GM21390 (cell line): ENCODE data around the gene MTHFD2.
"Not testable (repeated sequence)": the region's sequence is repeated elsewhere in the genome, so short reads cannot be mapped to it uniquely, and the experiment has no call there.

Experiments used
- ATAC-seq: cut with Tn5 transposase; IDR thresholded peaks from one replicate; pipeline ENCODE4 v1.9.1; 2021; ENCODE audit not compliant: unreplicated experiment

Gene MTHFD2

GRCh38 chr2:74226648-74227213, 28.3 kb downstream of the MTHFD2 start:
- ATAC-seq: no peak

- no peak for ATAC-seq
Measured at GRCh38 chr2:74227646-74228045, 29.2 kb downstream of the MTHFD2 start.

GRCh38 chr2:74228772-74229171, 30.4 kb downstream of the MTHFD2 start:
- ATAC-seq: no peak

GRCh38 chr2:74229865-74230264, 31.4 kb downstream of the MTHFD2 start:
- ATAC-seq: not testable (repeated sequence)

GRCh38 chr2:74232426-74232825, 34.0 kb downstream of the MTHFD2 start:
- no peak for ATAC-seq

- ATAC-seq: no peak
Measured at GRCh38 chr2:74233648-74234047, 35.2 kb downstream of the MTHFD2 start.

- no peak for ATAC-seq
Measured at GRCh38 chr2:74235041-74235440, 36.6 kb downstream of the MTHFD2 start.

- ATAC-seq: no peak
Measured at GRCh38 chr2:74238879-74239278, 40.5 kb downstream of the MTHFD2 start.

GRCh38 chr2:74239346-74239745, 40.9 kb downstream of the MTHFD2 start:
- no peak for ATAC-seq

GRCh38 chr2:74242354-74243071, 44.1 kb downstream of the MTHFD2 start:
- no peak for ATAC-seq

- ATAC-seq: no peak
Measured at GRCh38 chr2:74244286-74244685, 45.9 kb downstream of the MTHFD2 start.

GRCh38 chr2:74246496-74247195, 48.2 kb downstream of the MTHFD2 start:
- no peak for ATAC-seq

GRCh38 chr2:74249406-74250122, 51.1 kb downstream of the MTHFD2 start:
- ATAC-seq: no peak

GRCh38 chr2:74250189-74250631, 51.8 kb downstream of the MTHFD2 start:
- ATAC-seq: no peak

- ATAC-seq: no peak
Measured at GRCh38 chr2:74252036-74252435, 53.6 kb downstream of the MTHFD2 start.

- ATAC-seq: no peak
Measured at GRCh38 chr2:74252862-74253261, 54.4 kb downstream of the MTHFD2 start.

GRCh38 chr2:74253306-74253970, 55.0 kb downstream of the MTHFD2 start:
- ATAC-seq: no peak

- ATAC-seq: no peak
Measured at GRCh38 chr2:74253971-74254310, 55.5 kb downstream of the MTHFD2 start.

GRCh38 chr2:74255660-74256213, 57.3 kb downstream of the MTHFD2 start:
- no peak for ATAC-seq

- ATAC-seq: no peak
Measured at GRCh38 chr2:74259191-74259590, 60.8 kb downstream of the MTHFD2 start.

GRCh38 chr2:74259733-74260132, 61.3 kb downstream of the MTHFD2 start:
- no peak for ATAC-seq
